HL-60 (cell line): Measurements from ENCODE around the gene DNAH17.

Experiments
- DNase-seq, 2 experiments: peaks; one replicate each; pipeline ENCODE4 v3.0.0-alpha.2; 2010 to 2020; ENCODE audit warnings: low read depth in 1 of 2, low spot score in 1 of 2
- H3K27ac ChIP-seq: fragments of 250-450 bp; sonication (Bioruptor Pico); replicated peaks from 2 replicates; pipeline ENCODE4 v1.5.1; 2020; ENCODE audit warnings: mild to moderate bottlenecking, moderate library complexity
- H3K27me3 ChIP-seq: fragments of 250-450 bp; sonication (Bioruptor Pico); 2 replicates; pipeline ENCODE4 v1.5.1; 2021; ENCODE audit warnings: mild to moderate bottlenecking, moderate library complexity; ENCODE audit not compliant: insufficient read depth, poor library complexity, severe bottlenecking
- H3K4me3 ChIP-seq: replicated peaks from 2 replicates; pipeline ENCODE4 v1.5.1; 2011; ENCODE audit warnings: mild to moderate bottlenecking, control low read depth, low read length; ENCODE audit not compliant: insufficient read depth
- CTCF ChIP-seq: IDR thresholded peaks from one replicate; pipeline ENCODE4 v1.5.1; 2011; ENCODE audit warnings: low read length, control low read depth, inconsistent platforms; ENCODE audit not compliant: insufficient read depth
- GABPA ChIP-seq: IDR thresholded peaks from 2 replicates; pipeline ENCODE4 v1.6.1; 2012; ENCODE audit warnings: low read depth
- POLR2AphosphoS5 ChIP-seq: IDR thresholded peaks from 2 replicates; pipeline ENCODE4 v1.6.1; 2012; ENCODE audit warnings: low read depth
- SPI1 ChIP-seq: IDR thresholded peaks from 2 replicates; pipeline ENCODE4 v1.6.1; 2012; ENCODE audit warnings: low read depth, mild to moderate bottlenecking, borderline replicate concordance
- TF ChIP-seq, protein P1 (sequence below): IDR thresholded peaks from 2 replicates; pipeline ENCODE4 v1.6.1; 2012; ENCODE audit warnings: low read depth; ENCODE audit not compliant: insufficient replicate concordance

The DNAH17 gene

GRCh38 chr17:78558181-78558850 is 18.9 kb downstream of the DNAH17 start:
- TF ChIP-seq GABPA (no peak), SPI1 (no peak), CTCF (no peak), POLR2AphosphoS5 (no peak)
- TF ChIP-seq, protein P1, sequence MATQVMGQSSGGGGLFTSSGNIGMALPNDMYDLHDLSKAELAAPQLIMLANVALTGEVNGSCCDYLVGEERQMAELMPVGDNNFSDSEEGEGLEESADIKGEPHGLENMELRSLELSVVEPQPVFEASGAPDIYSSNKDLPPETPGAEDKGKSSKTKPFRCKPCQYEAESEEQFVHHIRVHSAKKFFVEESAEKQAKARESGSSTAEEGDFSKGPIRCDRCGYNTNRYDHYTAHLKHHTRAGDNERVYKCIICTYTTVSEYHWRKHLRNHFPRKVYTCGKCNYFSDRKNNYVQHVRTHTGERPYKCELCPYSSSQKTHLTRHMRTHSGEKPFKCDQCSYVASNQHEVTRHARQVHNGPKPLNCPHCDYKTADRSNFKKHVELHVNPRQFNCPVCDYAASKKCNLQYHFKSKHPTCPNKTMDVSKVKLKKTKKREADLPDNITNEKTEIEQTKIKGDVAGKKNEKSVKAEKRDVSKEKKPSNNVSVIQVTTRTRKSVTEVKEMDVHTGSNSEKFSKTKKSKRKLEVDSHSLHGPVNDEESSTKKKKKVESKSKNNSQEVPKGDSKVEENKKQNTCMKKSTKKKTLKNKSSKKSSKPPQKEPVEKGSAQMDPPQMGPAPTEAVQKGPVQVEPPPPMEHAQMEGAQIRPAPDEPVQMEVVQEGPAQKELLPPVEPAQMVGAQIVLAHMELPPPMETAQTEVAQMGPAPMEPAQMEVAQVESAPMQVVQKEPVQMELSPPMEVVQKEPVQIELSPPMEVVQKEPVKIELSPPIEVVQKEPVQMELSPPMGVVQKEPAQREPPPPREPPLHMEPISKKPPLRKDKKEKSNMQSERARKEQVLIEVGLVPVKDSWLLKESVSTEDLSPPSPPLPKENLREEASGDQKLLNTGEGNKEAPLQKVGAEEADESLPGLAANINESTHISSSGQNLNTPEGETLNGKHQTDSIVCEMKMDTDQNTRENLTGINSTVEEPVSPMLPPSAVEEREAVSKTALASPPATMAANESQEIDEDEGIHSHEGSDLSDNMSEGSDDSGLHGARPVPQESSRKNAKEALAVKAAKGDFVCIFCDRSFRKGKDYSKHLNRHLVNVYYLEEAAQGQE = no peak
- no peak overlapping the region for H3K27ac ChIP-seq
- no peak for DNase-seq
- H3K27me3 ChIP-seq = no peaks in the 10 kb centered on the region
- no peak overlapping the region for H3K4me3 ChIP-seq

DNA sequence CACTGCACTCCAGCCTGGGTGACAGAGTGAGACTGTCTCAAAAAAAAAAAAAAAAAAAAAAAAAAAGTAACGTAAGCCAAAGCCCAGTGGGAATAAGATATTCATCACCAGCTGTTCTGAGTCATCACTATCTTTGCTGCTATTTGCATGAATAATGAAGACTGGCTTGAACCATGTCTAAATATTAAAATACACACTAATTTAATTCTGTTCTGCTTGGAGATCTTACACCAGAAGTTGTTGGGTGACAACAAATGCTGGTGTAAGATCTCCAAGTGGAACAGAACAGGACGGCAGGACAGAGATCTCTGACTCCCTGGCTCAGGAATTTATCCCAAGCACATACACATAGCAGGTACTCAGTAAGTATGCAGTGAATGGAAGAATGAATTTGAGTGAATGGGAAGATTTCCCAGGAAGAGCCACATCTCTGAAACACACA is 19.6 kb downstream of the DNAH17 start:
- no peak for DNase-seq
- TF ChIP-seq, protein P1 = no peak
- no peak for TF ChIP-seq GABPA
- no peak for TF ChIP-seq CTCF
- TF ChIP-seq POLR2AphosphoS5 = no peak
- no peak for TF ChIP-seq SPI1
- Histone ChIP-seq H3K27ac (no peak overlapping the region), H3K27me3 (no peaks in the 10 kb centered on the region), H3K4me3 (no peak overlapping the region)

DNA sequence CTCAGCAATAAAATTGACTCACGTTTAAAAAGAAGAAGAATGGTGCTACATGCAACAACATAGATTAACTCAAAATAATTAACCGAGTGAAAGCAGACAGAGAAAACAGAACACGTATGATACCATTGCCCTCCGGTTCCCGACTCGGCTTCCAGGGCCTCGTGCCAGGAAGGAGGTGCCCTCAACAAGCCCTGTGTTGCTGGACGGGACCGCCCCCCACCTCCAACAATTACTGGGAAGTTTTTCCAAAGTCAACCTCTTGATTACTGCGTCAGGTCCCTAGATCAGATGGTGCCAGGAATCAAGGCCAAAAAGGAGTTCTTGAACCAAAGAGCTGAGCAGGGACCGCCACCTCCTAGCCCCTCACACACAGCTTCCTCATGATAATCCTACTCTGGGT is 20.4 kb downstream of the DNAH17 start:
- no peak for DNase-seq
- H3K27me3 ChIP-seq = no peaks in the 10 kb centered on the region
- TF ChIP-seq POLR2AphosphoS5 = no peak
- TF ChIP-seq, protein P1 = no peak
- no peak for TF ChIP-seq GABPA
- no peak for TF ChIP-seq SPI1
- TF ChIP-seq CTCF = no peak
- H3K27ac ChIP-seq = no peak overlapping the region
- no peak overlapping the region for H3K4me3 ChIP-seq
